ENCODE measurements around the gene KRT222. TPM values are rescaled to one million over a fixed set of nuclear protein-coding genes. Genes with fewer than 3 reads are reported as not detected.

KRT222 gene
- total RNA-seq, 4 donors from 2014 or later = 0.50 to 5.7 (median 2.3) TPM

- no peaks in the 10 kb centered on the region for H3K36me3 ChIP-seq
- H3K27ac ChIP-seq = no peak overlapping the region
- WGBS, 2 donors = 71 to 81% methylated on average over 3 of the region's 3 CpGs
- no peak for DNase-seq
- no peaks in the 10 kb centered on the region for H3K27me3 ChIP-seq
- no peaks in the 10 kb centered on the region for H3K9me3 ChIP-seq
- H3K4me1 ChIP-seq = no peaks in the 10 kb centered on the region
- no peak overlapping the region for H3K4me3 ChIP-seq (replicated peaks in 1 of 3)
- TF ChIP-seq CTCF (IDR thresholded peaks at IDR 0.05) (no peak), POLR2A (IDR thresholded peaks at IDR 0.05) (no peak)
- intact Hi-C loops (cut with DNase I) = no loop called here
Observed at GRCh38 chr17:40702271-40702670, 37.3 kb upstream of the KRT222 start.

GRCh38 chr17:40699853-40700252, 34.9 kb upstream of the KRT222 start:
- no peak overlapping the region for H3K4me3 ChIP-seq (replicated peaks in 1 of 3)
- no peaks in the 10 kb centered on the region for H3K4me1 ChIP-seq
- no peaks in the 10 kb centered on the region for H3K36me3 ChIP-seq
- TF ChIP-seq POLR2A (IDR thresholded peaks at IDR 0.05) (no peak), CTCF (IDR thresholded peaks at IDR 0.05) (no peak)
- intact Hi-C loops (cut with DNase I) = no loop called here
- 69 to 71% methylated on average over 5 of the region's 5 CpGs for WGBS, 2 donors
- H3K27ac ChIP-seq = no peak overlapping the region
- no peaks in the 10 kb centered on the region for H3K27me3 ChIP-seq
- no peak for DNase-seq
- no peaks in the 10 kb centered on the region for H3K9me3 ChIP-seq

- TF ChIP-seq CTCF (IDR thresholded peaks at IDR 0.05) = no peak
- no peak for TF ChIP-seq POLR2A (IDR thresholded peaks at IDR 0.05)
- Histone ChIP-seq H3K36me3 (no peaks in the 10 kb centered on the region), H3K4me1 (no peaks in the 10 kb centered on the region), H3K27ac (no peak overlapping the region), H3K27me3 (no peaks in the 10 kb centered on the region), H3K4me3 (replicated peaks in 1 of 3) (no peak overlapping the region), H3K9me3 (no peaks in the 10 kb centered on the region)
- intact Hi-C loops (cut with DNase I) = no loop called here
- no peak for DNase-seq
- WGBS, 2 donors = 71 to 83% methylated on average over 9 of the region's 9 CpGs
Observed at GRCh38 chr17:40699371-40699770, 34.4 kb upstream of the KRT222 start.

GRCh38 chr17:40697297-40697696, 32.3 kb upstream of the KRT222 start:
- Histone ChIP-seq H3K36me3 (no peaks in the 10 kb centered on the region), H3K27me3 (no peaks in the 10 kb centered on the region), H3K9me3 (no peaks in the 10 kb centered on the region), H3K27ac (no peak overlapping the region), H3K4me3 (replicated peaks in 1 of 3) (no peak overlapping the region), H3K4me1 (no peaks in the 10 kb centered on the region)
- 64 to 73% methylated on average over 7 of the region's 7 CpGs for WGBS, 2 donors
- TF ChIP-seq CTCF (IDR thresholded peaks at IDR 0.05) (no peak), POLR2A (IDR thresholded peaks at IDR 0.05) (no peak)
- no peak for DNase-seq
- intact Hi-C loops (cut with DNase I) = no loop called here

GRCh38 chr17:40696651-40697072, 31.7 kb upstream of the KRT222 start:
- WGBS, 2 donors = 86% methylated on average over 3 of the region's 3 CpGs
- Histone ChIP-seq H3K4me3 (replicated peaks in 1 of 3) (no peak overlapping the region), H3K27ac (no peak overlapping the region), H3K9me3 (no peaks in the 10 kb centered on the region), H3K4me1 (no peaks in the 10 kb centered on the region), H3K36me3 (no peaks in the 10 kb centered on the region), H3K27me3 (no peaks in the 10 kb centered on the region)
- intact Hi-C loops (cut with DNase I) = no loop called here
- TF ChIP-seq CTCF (IDR thresholded peaks at IDR 0.05) (no peak), POLR2A (IDR thresholded peaks at IDR 0.05) (no peak)
- no peak for DNase-seq
